ENCODE data around the gene PTPRD. TPM values are rescaled to one million over a fixed set of nuclear protein-coding genes. Genes with fewer than 3 reads are reported as not detected.

The PTPRD gene
- polyA plus RNA-seq, 4 donors, result 91.3 to 115 (median 106) TPM

DNA sequence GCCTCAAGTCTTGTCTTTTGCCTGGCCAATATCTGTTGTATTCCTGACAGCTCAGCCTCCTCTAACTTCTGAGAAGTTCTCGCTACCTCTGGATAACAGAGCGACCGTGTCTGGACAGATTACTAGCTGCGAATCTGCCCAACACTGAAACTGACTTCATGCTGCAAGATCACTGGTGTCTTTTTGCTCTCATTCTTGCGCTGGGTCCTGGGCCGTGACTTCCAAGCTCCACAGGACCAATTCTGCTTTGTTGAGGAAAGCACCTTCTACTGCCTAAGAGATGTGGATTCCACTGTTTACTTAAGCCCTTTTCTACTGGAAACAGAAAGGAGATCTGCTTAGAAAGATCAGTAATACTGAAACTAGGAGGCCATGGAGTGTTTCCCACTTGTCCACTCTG, 1834.4 kb downstream of the PTPRD start:
- no peak for DNase-seq (ENCODE audit: low read depth in 4 of 4, low spot score in 2 of 4)

DNA sequence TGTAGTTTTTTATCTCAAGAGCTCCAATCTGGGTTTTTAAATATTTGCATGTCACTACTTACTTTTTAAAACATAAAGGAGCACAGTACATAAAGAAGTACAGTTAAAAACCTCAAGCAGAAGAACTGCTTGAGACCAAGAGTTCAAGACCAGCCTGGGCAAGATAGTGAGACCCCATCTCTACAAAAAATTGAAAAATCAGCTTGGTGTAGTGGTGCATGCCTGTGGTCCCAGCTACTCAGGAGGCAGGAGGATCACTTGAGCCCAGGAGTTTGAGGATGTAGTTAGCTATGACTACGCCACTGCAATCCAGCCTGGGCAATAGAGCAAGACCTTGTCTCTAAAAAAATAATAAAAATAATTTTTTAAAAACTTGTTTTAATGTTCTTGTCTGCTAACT, 1840.5 kb downstream of the PTPRD start:
- DNase-seq (ENCODE audit: low read depth in 4 of 4, low spot score in 2 of 4), result no peak

DNA sequence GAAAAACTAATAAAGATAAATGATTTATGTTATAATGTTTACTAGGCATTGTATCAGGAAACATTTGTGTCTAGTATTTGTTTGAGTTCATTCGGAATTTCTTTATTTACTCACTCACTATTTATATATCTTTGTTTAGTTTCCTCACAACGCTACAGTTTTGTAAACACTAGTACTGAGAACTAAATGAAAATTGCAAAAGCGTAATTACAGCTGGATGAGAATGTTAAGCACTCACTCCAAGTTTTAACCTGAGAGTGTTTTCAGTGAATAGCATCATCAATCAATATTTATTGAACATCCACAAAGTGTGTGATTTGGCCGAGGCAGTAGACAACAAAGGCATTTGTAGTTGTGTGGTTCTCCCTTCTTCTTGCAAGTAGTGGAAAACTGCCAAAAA, 1843.6 kb downstream of the PTPRD start:
- peak in 1 of 4 donors; percentile 16 for DNase-seq (ENCODE audit: low read depth in 4 of 4, low spot score in 2 of 4)

DNA sequence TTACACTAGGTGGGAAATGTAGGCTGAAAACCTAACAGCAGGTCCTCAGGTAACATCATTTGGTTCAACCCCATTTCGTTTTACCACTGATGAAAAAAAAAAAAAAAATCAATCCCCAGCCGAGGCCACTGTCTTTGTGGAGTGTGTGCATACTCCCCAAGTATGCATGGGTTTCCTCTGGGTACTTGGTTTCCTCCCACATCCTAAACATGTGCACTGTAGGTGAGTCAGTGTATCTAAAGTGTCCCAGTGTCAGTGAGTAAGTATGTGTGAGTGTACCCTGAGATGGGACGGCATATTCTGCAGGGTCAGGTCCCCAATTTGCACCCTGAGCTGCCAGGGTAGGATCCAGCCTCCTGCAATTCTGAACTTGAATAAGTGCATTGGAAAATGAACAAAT, 1846.7 kb downstream of the PTPRD start:
- DNase-seq (ENCODE audit: low read depth in 4 of 4, low spot score in 2 of 4), result no peak

DNA sequence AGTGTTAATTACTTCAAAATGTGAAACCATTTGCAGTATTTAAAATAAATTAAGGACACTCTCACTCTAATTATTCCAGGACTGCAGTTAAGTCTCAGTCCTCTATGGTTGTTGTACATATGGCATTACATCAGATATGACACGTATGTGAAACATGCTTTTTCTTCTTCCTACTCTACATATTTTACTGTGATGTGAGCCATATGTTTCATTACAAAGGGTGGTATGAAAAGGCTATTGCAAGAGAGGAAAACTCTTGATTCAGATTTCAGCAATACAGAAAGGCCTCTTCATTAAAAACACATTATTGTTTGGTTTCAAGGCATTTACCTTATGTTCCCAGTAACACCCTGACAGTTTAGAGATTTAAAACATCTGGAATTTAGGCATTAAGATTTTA, 1848.8 kb downstream of the PTPRD start:
- DNase-seq (ENCODE audit: low read depth in 4 of 4, low spot score in 2 of 4), result no peak

DNA sequence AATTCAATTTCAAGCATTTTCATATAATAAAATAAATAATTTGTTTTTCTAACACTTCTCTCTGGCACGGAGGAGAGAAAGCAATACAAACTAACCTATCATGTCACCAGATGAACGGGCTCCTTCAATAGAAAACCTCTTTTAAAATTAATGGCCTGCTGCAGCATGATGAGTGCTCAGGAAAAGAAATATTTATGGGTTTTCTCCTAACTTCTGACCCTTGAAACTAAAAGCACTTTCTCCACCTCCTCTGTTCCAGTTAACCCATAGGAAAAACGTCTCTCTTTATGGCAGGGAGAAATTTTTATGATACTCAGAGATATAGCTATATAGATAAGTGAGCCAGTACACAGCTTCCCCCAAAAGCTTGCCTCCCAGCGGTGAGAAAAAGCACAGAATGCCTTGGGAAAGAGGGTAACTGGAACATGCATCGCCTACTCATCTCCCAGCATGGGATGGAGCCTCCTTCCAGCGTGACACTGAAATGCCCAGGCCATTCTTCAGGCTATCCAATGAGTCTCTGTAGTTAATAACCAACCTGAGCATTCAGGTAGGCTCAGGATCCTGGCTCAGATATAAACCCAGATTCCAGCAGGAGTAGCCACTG, 1850.2 kb downstream of the PTPRD start:
- peak in 1 of 4 donors; percentile 15 for DNase-seq (ENCODE audit: low read depth in 4 of 4, low spot score in 2 of 4)

DNA sequence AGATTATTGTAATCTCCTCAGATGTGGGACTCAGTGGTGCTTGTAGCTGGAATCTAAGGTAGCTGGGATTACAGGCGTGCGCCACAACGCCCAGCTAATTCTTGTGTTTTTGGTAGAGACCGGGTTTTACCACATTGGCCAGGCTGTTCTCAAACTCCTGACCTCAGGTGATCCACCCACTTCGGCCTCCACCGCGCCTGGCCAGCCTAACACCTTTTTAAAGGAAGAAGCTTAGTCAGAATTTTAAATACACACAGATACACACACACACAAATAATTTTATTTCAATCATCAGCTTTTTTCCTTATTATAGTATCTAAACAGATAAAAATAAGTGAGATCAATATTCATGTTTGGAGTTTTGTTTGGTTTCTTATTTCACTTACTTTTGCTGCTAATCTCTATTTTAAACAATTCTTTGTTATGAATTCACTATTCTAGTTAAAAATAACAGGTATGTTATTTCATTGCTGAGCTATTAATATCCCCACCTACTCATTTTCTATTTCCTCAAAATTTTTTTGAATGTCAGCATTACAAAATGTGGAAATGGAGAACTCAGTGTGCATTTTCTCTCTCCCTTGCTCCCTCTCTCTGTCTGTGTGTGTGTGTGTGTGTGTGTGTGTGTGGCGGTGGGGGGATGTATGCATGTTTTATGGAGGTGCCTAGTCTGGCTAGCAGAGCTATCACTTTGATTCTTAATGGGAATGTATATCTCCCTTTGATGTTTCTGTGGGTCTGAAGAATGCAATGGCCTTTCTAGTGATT, 1852.6 kb downstream of the PTPRD start:
- no peak for DNase-seq (ENCODE audit: low read depth in 4 of 4, low spot score in 2 of 4)

DNA sequence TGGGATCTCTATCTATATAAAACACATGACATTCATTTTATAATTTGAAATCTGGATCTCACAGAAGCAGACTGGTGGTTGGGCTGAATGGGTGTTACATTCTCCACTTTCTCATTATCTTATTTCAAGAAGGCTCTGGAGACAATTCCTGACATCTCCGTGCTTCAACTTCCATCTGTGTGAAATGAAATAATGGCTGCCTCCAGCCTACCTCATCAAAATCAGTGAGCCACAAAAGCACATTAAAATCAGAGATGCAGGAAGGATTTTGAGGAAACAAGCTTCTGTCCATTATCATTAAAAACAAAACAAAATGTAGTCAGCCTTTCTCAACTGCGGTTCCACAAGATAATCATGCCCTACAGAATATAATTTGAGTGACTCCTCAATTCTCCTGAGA, 1854.9 kb downstream of the PTPRD start:
- DNase-seq (ENCODE audit: low read depth in 4 of 4, low spot score in 2 of 4), result no peak

DNA sequence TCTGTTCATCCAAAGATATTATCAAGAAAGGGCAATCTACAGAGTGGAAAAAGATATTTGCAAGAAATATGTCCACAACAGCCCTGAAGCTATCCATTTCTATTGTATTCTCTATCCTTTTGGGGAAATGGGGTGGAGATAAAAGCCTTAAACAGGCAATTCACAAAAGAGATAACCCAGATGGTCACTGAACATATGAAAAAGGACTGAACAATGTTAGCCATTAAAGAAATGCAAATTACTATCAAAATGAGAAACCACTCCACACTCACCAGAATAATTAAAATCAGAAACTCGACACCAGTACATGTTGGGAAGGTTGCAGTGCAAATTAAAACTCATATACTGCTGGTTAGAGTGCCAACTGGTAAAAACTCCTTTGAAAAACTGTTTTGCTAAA, 1858.1 kb downstream of the PTPRD start:
- DNase-seq (ENCODE audit: low read depth in 4 of 4, low spot score in 2 of 4), result no peak

DNA sequence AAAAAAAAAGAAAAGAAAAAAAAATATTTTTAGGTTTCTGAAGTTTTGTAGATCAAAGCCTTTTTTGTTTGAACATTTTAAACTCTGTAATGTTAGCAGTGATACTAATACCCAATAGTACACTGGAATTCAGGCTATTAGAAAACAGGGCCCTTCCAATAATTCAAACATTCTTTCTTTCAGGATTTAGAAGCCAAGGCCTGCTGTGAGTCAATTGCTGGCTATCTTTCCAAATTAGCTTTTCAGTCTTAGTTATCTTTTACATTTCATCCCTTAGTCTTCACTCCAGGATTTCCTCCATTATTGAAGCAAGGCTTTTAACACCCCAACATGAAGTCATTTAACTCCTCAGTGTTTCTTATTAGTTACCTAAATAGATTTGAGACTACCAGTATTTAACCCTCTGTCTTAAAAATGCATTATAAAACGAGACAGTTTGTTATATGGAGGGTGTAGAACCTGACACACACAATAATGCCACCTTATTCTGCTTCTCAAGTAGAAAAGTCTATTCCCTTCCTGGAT, 1861.3 kb downstream of the PTPRD start:
- no peak for DNase-seq (ENCODE audit: low read depth in 4 of 4, low spot score in 2 of 4)

DNA sequence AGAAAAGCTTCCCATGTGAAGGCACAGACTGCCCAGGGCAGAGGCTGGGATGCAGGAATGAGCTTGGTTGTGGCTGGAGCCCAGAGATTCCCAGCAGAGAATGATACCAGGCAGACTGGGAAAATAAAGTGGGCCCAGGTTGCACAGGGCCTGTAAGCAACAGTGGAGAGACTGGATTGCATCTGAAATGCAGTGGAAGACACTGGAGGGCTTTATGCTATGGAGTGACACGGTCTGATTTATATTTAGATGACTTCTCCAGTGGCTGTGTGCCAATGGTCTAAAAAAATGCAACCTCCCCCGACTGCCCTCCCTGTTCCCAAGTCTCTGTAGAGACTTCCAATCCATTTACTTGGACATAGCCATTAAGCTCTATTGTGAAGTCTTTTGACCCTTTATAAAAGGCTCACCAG, 1862.2 kb downstream of the PTPRD start:
- no peak for DNase-seq (ENCODE audit: low read depth in 4 of 4, low spot score in 2 of 4)

DNA sequence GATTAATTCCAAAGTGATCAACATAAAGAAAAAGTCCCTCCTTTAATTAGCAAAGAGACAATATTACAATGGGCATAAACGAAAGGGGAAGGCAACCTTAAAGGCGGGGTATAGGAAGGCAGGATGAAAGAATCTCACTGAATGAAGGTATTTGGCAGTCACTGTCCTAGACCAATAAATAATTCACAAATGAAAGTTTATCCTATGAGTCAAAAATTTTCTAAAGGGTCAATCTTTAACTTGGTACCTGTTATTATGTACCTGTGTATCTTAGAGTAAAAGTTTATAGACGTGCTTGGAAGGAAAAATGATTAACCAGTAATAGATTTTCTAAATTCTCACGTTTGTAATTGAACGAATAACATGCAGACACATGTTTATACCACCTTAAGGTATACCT, 1867.5 kb downstream of the PTPRD start:
- no peak for DNase-seq (ENCODE audit: low read depth in 4 of 4, low spot score in 2 of 4)

DNA sequence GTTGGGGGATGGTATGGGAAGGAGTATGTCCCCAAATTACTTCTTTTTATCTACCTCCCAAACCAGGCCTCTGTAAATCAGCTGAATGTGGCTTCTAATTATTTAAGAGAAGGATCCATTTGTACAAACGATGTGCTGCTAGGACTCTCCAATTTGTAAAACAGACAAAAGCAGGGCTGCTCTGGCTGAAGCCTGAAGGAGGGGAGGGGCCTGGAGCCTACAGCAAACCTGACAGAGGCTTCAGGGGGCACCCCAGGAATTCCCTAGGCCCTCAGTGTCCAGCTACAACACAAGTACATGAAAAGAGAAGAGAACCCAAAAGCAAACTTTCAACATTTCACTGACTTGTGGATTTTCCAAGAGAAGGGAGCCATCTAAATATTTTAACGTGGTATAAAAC, 1873.9 kb downstream of the PTPRD start:
- DNase-seq (ENCODE audit: low read depth in 4 of 4, low spot score in 2 of 4), result no peak

DNA sequence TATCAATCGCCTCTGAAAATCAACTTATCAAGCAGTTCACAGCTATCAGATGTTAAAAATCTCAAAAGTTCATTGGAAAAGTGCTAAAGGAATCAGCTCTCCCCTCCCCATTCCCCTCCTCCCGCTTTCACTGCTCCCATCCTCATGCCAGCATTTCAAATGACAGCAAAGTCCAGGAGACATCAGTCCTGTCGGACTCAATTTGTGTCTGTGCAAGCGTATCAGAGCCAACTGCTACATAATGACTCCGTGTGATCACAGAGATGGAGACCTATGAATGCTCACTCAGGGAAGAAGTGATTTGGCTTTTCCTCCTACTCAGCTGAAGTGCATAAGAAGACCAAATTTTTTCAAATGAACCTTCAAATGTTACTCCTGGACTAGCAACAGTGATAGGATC, 1876.0 kb downstream of the PTPRD start:
- DNase-seq (ENCODE audit: low read depth in 4 of 4, low spot score in 2 of 4), result no peak

DNA sequence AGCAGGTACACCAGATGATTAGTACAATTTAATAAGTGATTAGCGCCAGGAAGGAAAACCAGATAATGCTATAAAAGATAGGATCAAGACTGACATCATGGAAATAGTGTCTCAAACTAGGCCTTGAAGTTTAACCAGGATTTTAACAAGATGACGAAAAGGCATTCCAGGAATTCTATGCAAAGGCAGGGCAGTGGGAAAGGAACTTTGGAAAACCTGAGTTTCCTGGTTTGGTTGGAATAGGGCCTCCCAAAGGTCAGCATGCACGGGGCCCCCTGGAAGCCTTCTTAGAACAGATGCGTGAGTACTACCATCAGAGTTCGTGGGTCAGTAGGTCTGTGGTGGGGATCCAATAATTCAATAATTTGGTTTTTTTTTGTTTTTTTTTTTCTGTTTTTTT, 1878.0 kb downstream of the PTPRD start:
- no peak for DNase-seq (ENCODE audit: low read depth in 4 of 4, low spot score in 2 of 4)

DNA sequence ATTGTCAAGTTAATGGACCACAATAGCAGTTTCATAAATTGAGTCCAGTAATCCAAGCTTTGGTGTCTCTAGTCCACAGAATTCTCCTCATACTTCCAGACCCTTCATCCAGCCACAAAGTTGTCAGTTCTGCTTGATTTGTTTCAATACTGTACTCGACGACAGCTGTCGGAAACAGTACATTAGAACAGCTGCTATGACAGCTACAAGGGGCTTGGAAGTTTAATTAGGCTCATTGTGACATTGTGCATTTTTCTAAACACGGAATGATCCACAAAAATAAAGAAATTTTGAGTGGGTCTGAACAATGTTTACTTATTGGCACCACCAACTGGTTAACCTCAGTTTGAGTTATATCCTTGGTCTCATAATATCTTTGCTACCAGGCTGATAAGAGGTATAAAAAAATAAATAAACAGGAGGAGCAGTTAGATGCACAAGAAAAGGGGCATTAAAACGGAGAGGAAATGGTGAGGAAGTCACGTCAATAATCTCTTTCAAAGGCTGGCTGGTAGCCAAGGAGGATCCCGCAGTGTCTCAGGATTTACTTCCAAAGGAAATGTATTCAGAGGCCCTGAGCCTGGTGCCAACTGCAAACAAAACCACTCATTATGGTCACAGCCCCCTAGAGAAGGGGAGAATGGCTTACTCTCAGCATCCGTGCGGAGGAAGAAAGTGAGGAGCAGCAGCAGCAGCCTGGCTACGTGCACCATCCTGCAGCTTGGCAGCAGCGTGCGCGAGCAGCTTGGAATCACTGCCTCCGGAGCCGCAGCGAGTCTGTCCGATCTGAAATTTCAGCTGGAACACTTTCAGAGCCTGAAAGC, 1879.5 kb downstream of the PTPRD start:
- no peak for DNase-seq (ENCODE audit: low read depth in 4 of 4, low spot score in 2 of 4)

DNA sequence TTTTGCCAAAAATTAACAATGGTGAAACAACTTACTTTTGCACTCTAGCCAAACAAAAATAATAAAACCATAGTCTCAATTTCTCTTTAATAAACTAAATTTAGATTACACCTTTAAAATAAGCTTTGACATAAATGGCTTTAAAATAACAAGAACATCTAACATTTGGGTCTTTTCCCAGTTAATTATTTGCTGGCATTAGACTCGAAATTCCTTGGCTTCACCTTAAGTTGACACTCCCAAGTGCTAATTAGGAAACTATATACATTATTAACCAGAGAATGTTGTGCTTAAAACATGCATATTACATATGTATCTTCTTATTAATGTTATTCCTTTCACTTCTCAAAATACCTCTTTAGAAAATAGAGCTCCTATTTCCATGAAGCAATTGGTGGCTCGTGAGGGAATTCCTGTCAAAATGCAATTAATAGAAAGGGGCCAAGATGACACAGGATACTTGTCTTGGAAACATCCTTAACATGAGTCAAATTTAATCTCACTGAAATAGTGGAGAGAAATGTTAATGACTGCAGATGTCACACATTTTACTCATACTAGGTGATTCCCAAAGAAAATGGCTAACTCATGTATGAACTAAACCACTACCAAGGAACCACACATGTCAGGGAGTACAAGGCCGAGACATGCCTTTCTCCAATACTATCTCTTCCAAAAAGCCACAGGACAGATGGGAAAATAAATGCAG, 1880.3 kb downstream of the PTPRD start:
- DNase-seq (ENCODE audit: low read depth in 4 of 4, low spot score in 2 of 4), result no peak

DNA sequence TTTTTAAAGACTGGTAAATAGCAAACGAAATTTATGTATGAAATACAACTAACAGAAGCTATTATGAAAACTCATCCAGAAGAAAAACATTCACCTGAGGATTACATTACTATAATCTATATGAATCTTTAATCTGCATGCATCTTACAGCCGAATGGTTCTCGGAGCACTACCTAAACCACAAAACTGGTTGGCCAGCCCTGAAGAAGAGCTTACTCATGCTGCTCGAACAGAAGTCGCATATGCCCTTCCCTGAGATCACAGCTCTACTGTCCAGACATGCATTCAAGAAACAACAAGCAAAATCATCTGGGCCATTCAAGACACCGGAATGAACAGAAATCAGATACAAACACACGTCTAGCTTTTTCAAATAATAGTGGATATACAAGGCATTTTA, 1882.2 kb downstream of the PTPRD start:
- no peak for DNase-seq (ENCODE audit: low read depth in 4 of 4, low spot score in 2 of 4)

DNA sequence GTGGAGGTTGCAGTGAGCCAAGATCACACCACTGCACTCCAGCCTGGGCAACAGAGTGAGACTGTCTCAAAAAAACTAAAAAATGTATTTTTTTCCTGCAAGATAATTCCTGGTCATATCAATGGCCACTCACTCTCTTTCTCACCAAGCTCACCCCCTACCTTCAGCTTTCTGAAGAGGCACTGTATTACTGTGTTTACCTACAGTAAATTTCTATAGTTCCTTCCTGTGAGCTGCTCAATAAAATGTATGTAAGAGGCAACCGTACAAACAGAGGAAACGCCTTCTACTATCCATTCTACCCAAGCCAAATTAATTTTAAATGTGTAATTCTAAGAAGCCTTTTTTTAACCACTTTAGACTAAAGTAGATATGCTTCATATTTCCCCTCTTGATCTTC, 1883.9 kb downstream of the PTPRD start:
- no peak for DNase-seq (ENCODE audit: low read depth in 4 of 4, low spot score in 2 of 4)

DNA sequence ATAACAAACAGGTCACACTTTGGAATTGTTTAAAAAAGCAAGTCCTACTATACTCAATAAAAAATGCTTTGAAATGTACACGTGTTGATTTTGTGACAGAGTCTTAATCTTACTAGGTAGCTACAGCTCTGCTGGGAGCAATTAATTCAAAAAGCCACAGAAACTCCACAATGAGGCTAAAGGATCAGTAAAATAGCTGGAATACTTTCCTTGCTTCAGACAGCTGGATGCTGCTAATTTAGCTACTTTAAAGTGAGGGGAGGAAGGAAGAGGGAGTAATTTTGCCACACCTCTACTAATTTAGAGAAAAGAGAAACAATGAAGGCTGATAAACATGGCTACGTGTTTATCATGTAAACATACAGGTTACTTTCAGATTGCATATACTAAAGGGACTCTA, 1885.6 kb downstream of the PTPRD start:
- no peak for DNase-seq (ENCODE audit: low read depth in 4 of 4, low spot score in 2 of 4)

DNA sequence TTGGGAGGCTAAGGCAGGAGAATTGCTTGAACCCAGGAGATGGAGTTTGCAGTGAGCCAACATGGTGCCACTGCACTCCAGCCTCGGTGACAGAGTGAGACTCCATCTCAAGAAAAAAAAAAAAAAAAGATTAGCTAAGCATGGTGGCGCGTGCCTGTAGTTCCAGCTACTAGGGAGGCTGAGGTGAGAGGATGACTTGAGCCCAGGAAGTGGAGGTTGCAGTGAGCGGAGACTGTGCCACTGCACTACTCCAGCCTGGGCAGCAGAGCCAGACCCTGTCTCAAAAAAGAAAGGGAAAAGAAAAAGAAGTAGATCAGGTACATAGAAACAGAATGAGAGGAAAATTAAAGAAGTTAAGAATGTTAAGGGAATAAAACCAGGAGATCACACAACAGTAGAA, 1886.1 kb downstream of the PTPRD start:
- no peak for DNase-seq (ENCODE audit: low read depth in 4 of 4, low spot score in 2 of 4)
